Measurements from ENCODE around the gene MDM4. TPM values are rescaled to one million over a fixed set of nuclear protein-coding genes. Genes with fewer than 3 reads are reported as not detected.

MDM4 gene
- total RNA-seq, 4 donors from 2014 or later, result 66.1 to 92.3 (median 88.6) TPM

GRCh38 chr1:204566583-204566955, 50.4 kb downstream of the MDM4 start:
- no peak for TF ChIP-seq CTCF (IDR thresholded peaks at IDR 0.05; ENCODE audit: low read depth)

- TF ChIP-seq CTCF (IDR thresholded peaks at IDR 0.05; ENCODE audit: low read depth), result no peak
Observed at GRCh38 chr1:204567071-204567470, 50.9 kb downstream of the MDM4 start.

- TF ChIP-seq CTCF (IDR thresholded peaks at IDR 0.05; ENCODE audit: low read depth), result no peak
Observed at GRCh38 chr1:204568576-204569315, 52.5 kb downstream of the MDM4 start.

GRCh38 chr1:204569478-204569877, 53.3 kb downstream of the MDM4 start:
- no peak for TF ChIP-seq CTCF (IDR thresholded peaks at IDR 0.05; ENCODE audit: low read depth)

GRCh38 chr1:204571128-204571527, 54.9 kb downstream of the MDM4 start:
- TF ChIP-seq CTCF (IDR thresholded peaks at IDR 0.05; ENCODE audit: low read depth), result no peak

- TF ChIP-seq CTCF (IDR thresholded peaks at IDR 0.05; ENCODE audit: low read depth), result no peak
Observed at GRCh38 chr1:204571631-204572030, 55.4 kb downstream of the MDM4 start.

GRCh38 chr1:204572923-204573922, 57.0 kb downstream of the MDM4 start:
- TF ChIP-seq CTCF (IDR thresholded peaks at IDR 0.05; ENCODE audit: low read depth), result no peak
